Measurements from ENCODE around the gene FZR1.
A peak's percentile ranks its signal among the peaks of the same experiment; 100 is the strongest.

The FZR1 gene

GRCh38 chr19:3505598-3506383 lies at the start of gene FZR1:
FZR1 (plus strand) TSS chr19:3506311; CDS start chr19:3522990, 16,679 bp downstream.
- peak; percentile 97 for DNase-seq (ENCODE audit: low spot score)

- DNase-seq (ENCODE audit: low spot score) = no peak
These were observed 49.1 kb upstream of the FZR1 start for GRCh38 chr19:3456925-3457527.

GRCh38 chr19:3457528-3458228 lies 48.4 kb upstream of the FZR1 start:
- DNase-seq (ENCODE audit: low spot score) = no peak

GRCh38 chr19:3458229-3459088 lies 47.7 kb upstream of the FZR1 start:
- no peak for DNase-seq (ENCODE audit: low spot score)

DNA sequence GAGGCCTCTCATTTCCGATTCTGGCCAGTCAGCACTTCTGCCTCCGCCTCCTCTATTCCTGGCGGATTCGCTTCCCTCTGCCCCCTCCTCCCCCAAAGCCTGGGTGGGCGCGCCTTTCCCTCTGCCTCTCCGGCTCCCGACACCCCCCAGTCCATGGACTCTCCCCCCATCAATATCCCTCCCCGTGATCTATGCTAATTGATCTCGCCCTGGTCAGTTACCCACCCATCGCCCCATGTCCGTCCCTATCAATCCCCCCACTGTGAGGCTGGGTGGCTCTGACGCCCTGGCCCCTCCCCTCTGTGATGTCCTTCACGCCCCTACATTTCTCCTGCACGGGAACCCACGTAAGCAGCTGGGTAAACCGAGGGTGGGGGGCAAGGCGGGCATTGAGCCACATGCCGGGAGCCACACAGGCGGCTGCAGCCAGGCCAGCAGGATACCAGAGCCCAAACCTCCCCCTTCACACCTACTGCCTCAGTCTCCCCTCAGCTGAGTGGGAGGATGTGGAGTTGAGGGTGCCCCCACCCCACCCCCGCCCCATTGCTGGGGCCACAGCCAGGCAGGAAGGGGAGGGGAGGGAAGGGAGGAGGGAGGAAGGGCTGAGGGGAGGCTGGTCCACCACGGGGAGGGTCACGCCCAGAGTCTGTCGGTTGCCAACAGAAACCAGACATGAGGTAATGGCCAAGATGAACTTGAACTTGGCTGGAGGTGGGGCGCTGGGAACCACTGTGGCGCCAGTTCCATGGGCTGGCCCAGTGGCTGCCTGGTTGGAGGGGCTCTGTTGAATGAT lies 46.8 kb upstream of the FZR1 start:
- DNase-seq (ENCODE audit: low spot score) = no peak

DNA sequence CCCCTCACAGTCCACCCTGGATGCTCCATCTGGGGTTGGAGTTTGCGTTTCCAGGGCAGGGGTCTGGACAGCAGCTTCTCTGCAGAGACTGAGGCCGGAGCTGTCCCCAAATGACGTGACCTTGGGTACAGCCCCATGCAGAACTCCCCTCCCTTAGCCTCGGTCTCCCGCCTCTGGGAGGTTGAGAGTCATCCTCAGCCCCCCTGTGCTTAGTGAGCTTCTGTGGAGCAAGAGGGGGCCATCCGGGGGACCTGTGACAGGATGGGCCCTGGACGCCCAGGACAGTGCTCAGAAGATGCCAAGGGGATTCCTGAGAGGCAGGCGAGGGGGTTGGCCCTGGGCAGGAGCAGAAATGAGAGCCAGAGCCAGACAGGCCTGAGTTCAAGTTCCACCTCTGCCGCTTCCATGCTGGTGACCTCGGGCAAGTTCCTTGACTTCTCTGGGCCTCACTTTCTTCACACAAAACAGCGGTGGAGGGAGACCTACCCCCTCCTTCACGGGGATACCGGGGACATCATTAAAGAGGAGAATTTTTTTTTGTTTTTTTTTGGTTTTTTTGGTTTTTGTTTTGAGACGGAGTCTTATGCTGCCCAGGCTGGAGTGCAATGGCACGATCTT lies 46.0 kb upstream of the FZR1 start:
- no peak for DNase-seq (ENCODE audit: low spot score)

GRCh38 chr19:3462991-3463713 lies 43.0 kb upstream of the FZR1 start:
- no peak for DNase-seq (ENCODE audit: low spot score)

DNA sequence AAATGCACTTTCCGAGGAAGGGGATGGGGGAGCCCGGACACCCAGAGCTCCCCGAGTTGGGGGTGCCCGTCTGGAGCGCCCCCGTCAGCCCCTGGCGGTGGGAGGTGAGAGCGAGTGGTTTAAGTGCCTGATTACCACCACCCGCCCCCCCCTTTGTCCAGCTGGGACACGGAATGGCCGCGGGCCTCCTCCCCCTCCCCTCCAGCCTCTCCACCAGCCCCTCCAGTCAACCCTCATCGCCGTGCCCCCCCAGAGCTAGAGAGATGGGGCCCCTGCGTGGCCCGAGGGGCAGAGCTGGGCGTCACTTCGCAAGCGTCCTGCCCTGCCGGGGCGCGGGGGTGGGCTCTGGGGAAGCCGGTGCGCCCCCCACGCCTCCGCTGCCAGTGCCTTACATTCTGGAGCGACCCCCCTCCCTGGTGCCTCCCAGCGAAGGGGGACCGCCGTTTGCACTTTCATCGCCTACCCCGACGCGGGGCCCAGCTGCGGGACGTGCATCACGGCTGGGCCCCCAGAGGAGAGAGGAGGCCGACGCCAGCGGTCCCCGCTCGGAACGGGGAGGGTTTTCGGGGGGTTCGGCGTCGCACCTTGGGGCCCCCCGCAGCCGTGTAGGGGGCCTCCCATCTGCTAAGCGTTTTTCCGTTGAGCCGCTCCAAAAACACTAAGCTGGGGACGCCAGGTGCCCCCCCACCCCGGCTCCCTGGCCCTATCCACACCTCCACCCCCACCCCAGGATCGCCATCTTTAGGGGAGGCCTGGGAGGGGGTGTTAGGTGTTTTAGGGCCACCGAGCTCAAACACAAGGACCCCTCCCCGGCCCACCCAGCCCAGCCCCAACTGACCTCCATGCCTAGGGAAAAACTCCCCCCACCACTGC lies 42.2 kb upstream of the FZR1 start:
- no peak for DNase-seq (ENCODE audit: low spot score)

DNA sequence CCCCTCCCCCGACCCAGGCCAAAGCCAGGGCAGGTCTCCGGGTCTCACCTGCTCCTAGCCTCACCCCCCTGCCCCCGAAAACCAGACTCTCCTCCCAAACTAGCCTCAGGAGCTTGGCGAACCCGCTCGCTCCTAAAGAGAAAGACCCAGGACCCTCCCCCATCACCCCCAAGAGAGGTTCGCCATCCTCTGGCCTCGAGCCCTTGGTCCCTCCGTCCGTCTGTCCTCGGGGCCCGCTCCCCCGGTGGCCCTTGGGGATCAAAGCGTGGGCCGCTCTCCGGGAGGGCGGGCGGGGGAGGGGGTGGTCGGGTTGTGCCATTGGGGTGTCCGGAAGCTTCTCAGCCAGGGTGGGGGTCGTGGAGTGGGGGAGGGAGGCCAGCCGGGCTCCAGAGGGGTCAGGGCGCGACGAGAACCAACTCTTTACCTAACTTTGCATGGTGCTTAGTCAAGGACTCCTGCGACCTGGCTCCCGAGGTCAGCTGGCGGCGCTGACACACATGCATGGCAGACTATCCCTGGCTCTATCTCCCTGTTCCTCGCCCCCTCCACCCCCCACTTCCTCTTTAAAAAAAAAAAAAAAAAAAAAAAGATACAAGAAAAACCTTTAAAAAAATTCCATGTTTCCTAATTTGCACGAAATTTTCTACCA lies 41.4 kb upstream of the FZR1 start:
- DNase-seq (ENCODE audit: low spot score) = no peak

DNA sequence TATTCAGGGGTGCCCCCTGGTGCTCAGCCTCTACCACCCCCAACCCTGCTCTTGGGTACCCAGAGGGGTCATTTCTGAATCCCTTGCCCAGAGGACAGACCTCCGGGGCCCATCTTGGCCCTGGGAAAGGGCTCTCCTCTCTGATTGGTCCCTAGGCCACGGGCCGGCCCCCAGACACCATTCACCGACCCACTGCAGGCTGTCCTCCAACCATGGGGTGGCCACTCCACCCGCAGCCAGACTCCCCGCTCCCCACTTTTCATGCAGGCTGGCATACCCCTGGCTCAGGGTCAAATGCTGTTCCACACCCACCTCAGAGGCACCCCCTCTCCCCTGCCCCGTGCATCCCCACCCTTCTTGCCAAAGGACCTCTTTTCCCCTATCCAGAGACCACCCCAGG lies 40.6 kb upstream of the FZR1 start:
- no peak for DNase-seq (ENCODE audit: low spot score)

DNA sequence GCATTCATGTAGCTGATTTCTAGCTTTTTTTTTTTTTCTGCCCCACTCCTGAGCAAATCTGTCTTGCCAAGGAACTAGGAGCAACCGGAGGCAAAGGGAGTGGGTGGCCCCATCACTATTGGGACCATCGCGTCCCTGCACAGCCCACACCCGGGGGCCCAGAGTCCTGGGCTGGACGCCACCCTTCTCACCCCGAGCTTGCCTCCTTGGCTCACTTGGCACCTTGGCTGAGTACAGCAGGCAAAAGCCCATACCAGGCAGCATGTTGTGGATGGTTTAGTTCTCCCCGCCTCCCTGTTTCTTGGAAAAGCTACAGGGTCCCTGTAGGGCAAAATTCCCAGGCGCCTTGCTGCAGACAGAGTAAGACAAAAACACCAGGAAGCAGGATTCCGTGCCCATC lies 39.5 kb upstream of the FZR1 start:
- no peak for DNase-seq (ENCODE audit: low spot score)

- DNase-seq (ENCODE audit: low spot score) = no peak
These were observed 38.5 kb upstream of the FZR1 start for GRCh38 chr19:3467437-3468198.

GRCh38 chr19:3468211-3468610 lies 37.9 kb upstream of the FZR1 start:
- DNase-seq (ENCODE audit: low spot score) = no peak

GRCh38 chr19:3469638-3470499 lies 36.2 kb upstream of the FZR1 start:
- no peak for DNase-seq (ENCODE audit: low spot score)

GRCh38 chr19:3470500-3471128 lies 35.5 kb upstream of the FZR1 start:
- no peak for DNase-seq (ENCODE audit: low spot score)

- no peak for DNase-seq (ENCODE audit: low spot score)
These were observed 34.0 kb upstream of the FZR1 start for GRCh38 chr19:3471954-3472655.
